ENCODE data around the gene FLG. TPM values are rescaled to one million over a fixed set of nuclear protein-coding genes. Genes with fewer than 3 reads are reported as not detected.

Gene FLG
- polyA plus RNA-seq (ENCODE audit: low read depth in 6 of 6) = not detected

DNA sequence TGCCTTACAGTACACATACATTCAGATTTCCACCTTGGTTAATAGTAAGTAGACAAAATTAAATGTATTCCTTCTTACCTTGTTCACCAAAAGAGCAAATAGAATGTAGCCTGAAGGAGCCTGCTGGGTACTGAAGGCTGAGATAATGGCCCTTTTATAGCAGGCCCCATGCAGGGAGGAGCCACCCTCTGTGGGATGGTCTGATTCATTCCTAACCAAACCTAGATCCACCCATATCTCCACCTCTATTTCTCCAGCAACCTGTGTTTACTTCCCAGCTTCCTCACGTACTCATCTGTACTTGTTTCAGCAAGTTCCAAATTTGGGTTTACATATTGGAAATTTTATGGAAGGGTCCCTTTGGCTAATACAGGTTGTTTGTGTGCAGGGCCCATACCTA lies at the start of gene FLG:
TSS of gene FLG (minus strand) at position 129 of the 400 bp plus-strand sequence. CDS start 9,783 bp downstream, outside the sequence.
- no peak for ATAC-seq (ENCODE audit: low read depth in 2 of 2)
- no peak within 1 kb of the TSS for H3K27ac Mint-ChIP-seq
- no peaks in the 10 kb centered on the region for H3K36me3 Mint-ChIP-seq

DNA sequence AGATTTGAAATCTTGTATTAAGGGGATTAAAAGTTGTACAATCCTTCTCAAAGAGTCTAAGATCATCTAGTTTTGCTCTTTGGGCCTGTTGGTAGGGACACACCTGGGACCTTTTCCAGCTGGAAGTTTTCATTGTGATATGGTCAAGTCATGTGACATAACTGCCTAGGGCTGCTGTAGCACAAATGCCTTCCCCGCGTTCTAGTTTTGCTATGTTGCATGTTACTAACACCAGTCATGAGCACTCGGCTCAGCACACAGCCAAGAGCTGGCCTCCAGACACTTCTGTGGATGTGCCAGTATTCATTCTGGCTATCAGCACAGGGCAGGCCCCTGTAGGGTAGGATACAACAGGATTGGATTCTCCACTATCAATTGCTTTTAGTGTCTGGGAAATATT lies 49.4 kb upstream of the FLG start:
- H3K27me3 Mint-ChIP-seq = peaks cover 8 to 12% (median 11%) of the 10 kb centered on the region in 3 donors
- peaks cover 0 to 9% (median 5%) of the 10 kb centered on the region in 7 donors for H3K9me3 Mint-ChIP-seq
- DNase-seq (no peak), ATAC-seq (ENCODE audit: low read depth in 2 of 2) (no peak)
- no peak overlapping the region for H3K4me3 Mint-ChIP-seq
- H3K36me3 Mint-ChIP-seq = no peaks in the 10 kb centered on the region
- no peak overlapping the region for H3K27ac Mint-ChIP-seq
- H3K4me1 Mint-ChIP-seq = no peaks in the 10 kb centered on the region

More for the DNA sequence above, at the start of gene FLG:
- no peak for DNase-seq
- H3K4me1 Mint-ChIP-seq = no peaks in the 10 kb centered on the region
- H3K4me3 Mint-ChIP-seq = no peak within 1 kb of the TSS
- H3K9me3 Mint-ChIP-seq = no peaks in the 10 kb centered on the region
- peaks cover 0 to 16% (median 13%) of the 10 kb centered on the region in 3 donors for H3K27me3 Mint-ChIP-seq

DNA sequence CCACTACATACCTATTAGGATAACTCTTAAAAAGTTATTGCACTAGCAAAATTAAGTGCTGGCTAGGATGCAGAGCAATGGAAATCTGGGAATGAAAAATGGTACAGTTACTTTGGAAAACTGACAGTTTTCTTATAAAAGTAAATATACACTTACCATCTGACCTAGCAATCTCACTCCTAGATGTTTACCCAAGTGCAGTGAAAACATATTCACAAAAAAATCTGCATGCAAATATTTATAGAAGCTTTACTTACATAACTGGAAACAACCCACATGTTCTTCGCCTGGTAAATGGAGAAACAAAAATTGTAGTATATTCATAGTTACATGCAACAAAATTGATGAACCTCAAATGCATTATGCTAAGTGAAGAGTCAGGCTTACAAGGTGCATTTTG lies 47.6 kb upstream of the FLG start:
- no peak for DNase-seq
- peaks cover 11 to 16% (median 12%) of the 10 kb centered on the region in 3 donors for H3K27me3 Mint-ChIP-seq
- H3K27ac Mint-ChIP-seq = no peak overlapping the region
- no peaks in the 10 kb centered on the region for H3K4me1 Mint-ChIP-seq
- no peaks in the 10 kb centered on the region for H3K36me3 Mint-ChIP-seq
- no peak for ATAC-seq (ENCODE audit: low read depth in 2 of 2)
- no peak overlapping the region for H3K4me3 Mint-ChIP-seq
- peaks cover 0 to 27% (median 9%) of the 10 kb centered on the region in 7 donors for H3K9me3 Mint-ChIP-seq

DNA sequence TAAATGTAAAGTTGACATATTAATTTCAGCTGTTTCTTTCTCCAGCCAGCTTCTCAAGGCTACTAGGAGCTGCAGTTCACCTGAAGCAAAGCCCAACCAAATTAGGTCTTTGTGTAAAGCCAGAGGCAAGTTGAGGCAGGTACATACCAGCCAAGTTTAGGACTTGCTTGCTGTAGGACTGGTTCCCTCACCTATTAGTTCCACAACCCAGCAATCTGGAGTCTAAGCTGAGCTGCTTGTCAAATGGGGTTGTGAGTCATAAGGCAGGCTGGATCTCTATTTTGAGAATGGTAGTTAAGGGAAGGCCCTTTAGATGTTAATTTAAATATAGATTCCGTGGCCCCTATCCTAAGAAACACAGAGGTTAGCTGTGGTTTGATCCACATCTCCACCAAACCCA lies 42.4 kb upstream of the FLG start:
- no peak for ATAC-seq (ENCODE audit: low read depth in 2 of 2)
- Mint-ChIP-seq H3K36me3 (no peaks in the 10 kb centered on the region), H3K27me3 (peaks cover 5 to 24% (median 20%) of the 10 kb centered on the region in 3 donors)

DNA sequence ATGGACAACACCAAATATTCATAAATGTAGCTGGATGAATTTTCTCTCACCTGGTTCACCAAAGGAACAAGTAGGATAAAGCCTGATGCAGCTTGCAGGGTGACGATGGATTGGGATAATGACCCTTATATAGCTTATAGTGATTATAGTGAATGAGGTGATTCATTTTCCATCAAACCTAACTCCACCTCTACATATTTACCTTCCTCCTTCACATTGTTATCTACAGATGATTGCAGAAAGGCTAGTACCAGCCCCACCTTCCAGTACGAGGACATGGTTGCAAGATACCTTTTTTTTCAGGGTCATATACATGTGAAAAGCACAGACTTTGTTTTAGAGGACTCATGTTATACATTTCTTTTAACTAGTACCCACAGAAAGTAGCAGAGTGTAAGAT lies 34.9 kb upstream of the FLG start, which contains the start of gene FLG2:
TSS of gene FLG2 (minus strand) at position 101 of the 400 bp plus-strand sequence. CDS start 1,122 bp downstream, outside the sequence.
- Mint-ChIP-seq H3K36me3 (no peaks in the 10 kb centered on the region), H3K4me3 (no peak within 1 kb of the TSS), H3K4me1 (no peaks in the 10 kb centered on the region), H3K27me3 (peaks cover 8 to 20% (median 9%) of the 10 kb centered on the region in 3 donors), H3K27ac (no peak within 1 kb of the TSS), H3K9me3 (peaks cover 0 to 7% (median 1%) of the 10 kb centered on the region in 7 donors)
- ATAC-seq (ENCODE audit: low read depth in 2 of 2) = no peak
- DNase-seq = no peak

More for the DNA sequence above, 42.4 kb upstream of the FLG start:
- DNase-seq = no peak
- Mint-ChIP-seq H3K9me3 (peaks cover 0 to 28% (median 9%) of the 10 kb centered on the region in 7 donors), H3K4me3 (no peak overlapping the region), H3K27ac (no peak overlapping the region), H3K4me1 (no peaks in the 10 kb centered on the region)

DNA sequence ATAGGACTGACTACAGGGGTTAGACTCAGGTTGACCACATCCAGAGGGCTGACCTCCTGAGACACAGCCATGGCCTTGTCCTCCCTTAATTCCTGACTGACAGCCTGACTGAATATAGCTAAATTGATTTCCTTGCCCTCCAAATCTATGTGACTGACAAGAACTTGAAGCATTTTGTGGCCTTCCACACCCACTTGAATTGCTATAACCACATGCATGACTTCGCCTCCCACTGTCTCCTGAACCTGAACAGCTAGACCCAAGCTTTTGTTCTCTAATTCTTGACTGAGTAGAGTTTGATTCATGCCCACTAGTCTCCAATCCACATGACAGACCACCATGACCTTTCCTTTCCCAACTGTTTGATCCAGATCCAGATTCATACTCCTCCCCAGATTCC lies 31.7 kb upstream of the FLG start:
- no peak overlapping the region for H3K4me3 Mint-ChIP-seq
- no peak for ATAC-seq (ENCODE audit: low read depth in 2 of 2)

DNA sequence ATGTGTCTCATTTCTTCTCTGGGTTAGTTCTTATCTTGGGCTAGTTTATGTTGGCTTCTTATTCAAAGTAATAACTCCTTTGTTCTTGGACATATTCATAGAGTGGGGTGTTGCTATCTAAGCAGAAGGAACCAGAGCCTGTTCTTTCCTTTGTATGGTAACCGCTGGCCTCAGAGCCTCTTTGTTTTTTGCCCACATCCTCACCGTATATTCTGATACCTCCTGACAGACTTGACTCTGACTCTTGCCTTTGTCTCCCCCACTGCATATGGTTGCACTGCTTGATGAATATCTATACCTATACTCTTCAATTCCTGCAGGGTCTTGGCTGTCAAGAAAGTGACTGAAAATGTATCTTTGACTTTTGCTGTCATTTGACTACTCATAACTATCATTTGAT lies 24.6 kb upstream of the FLG start:
- Mint-ChIP-seq H3K9me3 (peaks cover 0 to 7% (median 0%) of the 10 kb centered on the region in 7 donors), H3K4me3 (no peak overlapping the region), H3K27ac (no peak overlapping the region), H3K4me1 (no peaks in the 10 kb centered on the region), H3K36me3 (no peaks in the 10 kb centered on the region), H3K27me3 (peaks cover 0 to 18% (median 7%) of the 10 kb centered on the region in 3 donors)
- DNase-seq (no peak), ATAC-seq (ENCODE audit: low read depth in 2 of 2) (no peak)

More for the DNA sequence above, 31.7 kb upstream of the FLG start:
- Mint-ChIP-seq H3K27me3 (peaks cover 9 to 26% (median 24%) of the 10 kb centered on the region in 3 donors), H3K27ac (no peak overlapping the region), H3K36me3 (no peaks in the 10 kb centered on the region), H3K4me1 (no peaks in the 10 kb centered on the region), H3K9me3 (peaks cover 0 to 12% (median 2%) of the 10 kb centered on the region in 7 donors)
- DNase-seq = no peak

DNA sequence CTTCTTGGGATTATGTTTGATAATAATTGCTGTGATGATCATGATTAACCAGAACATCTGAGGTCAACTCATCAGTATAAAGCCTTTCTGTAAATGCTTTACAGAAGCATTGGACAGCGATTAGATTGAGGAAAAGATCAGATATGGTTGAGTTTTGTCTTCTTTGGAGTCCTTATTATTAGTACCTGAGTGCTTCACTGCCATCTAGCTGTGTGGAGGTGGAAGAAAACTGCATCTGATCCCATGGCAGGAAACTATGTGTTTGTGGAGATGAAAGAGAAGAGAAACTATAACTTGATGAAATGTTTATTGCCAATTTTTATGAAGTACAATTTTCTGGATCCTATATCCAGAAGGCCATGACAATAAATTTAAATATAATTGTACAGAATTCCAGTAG lies 23.4 kb upstream of the FLG start:
- DNase-seq (no peak), ATAC-seq (ENCODE audit: low read depth in 2 of 2) (no peak)
- no peaks in the 10 kb centered on the region for H3K36me3 Mint-ChIP-seq
- H3K27me3 Mint-ChIP-seq = peaks cover 0 to 19% (median 0%) of the 10 kb centered on the region in 3 donors
- H3K9me3 Mint-ChIP-seq = peaks cover 0 to 7% (median 0%) of the 10 kb centered on the region in 7 donors
- no peaks in the 10 kb centered on the region for H3K4me1 Mint-ChIP-seq
- no peak overlapping the region for H3K4me3 Mint-ChIP-seq
- H3K27ac Mint-ChIP-seq = no peak overlapping the region

DNA sequence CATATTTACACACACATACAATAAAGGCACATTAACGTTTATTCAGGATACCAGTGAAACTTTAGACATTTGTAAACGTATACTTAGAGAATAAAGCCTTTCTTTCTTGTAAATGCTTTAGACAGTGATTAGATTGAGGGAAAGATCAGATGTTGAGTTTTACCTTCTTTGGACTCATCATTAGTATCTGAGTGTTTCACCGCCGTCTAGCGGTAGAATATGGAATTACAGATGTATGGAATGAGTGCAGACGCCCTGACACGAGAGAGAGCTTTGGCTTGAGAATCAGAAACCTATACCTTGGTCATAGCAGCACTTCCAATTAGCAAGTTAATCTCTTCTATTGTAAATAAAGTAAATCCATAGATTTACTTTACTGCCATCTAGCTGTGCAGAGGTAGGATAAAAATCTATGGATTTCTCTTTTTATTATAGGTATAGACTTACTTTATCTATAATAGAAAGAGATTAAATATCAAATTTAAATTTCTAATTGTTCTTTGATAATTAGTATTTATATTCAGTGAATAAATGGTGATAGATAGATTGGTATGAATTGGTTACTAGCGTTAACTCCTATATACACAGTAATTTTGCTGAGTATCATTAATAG lies 22.2 kb upstream of the FLG start:
- no peak overlapping the region for H3K27ac Mint-ChIP-seq
- ATAC-seq (ENCODE audit: low read depth in 2 of 2) (peak; percentile 28 to 32), DNase-seq (peak; percentile 16)
- H3K9me3 Mint-ChIP-seq = no peaks in the 10 kb centered on the region
- H3K36me3 Mint-ChIP-seq = no peaks in the 10 kb centered on the region
- no peaks in the 10 kb centered on the region for H3K4me1 Mint-ChIP-seq
- H3K4me3 Mint-ChIP-seq = no peak overlapping the region
- H3K27me3 Mint-ChIP-seq = peaks cover 0 to 9% (median 0%) of the 10 kb centered on the region in 3 donors

DNA sequence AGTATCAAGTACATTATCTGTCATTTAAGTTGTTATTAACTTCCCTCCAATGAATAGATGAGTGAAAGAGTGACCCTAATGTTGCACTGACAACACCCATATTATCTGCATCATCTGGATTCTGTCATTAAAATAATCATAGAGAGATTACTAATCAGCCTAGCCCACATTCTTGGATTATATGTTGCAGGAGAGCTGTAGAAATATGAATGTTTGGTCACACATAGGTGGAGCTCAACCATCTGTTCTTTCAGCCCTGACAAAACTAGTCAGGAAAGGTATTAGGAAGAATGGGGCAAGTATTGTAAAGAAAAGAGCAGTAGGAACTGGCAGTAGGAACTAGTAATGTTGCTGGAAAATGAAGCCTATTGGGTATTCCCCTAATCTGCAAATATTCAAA lies 19.4 kb upstream of the FLG start:
- DNase-seq (no peak), ATAC-seq (ENCODE audit: low read depth in 2 of 2) (no peak)
- Mint-ChIP-seq H3K9me3 (peaks cover 0 to 1% (median 0%) of the 10 kb centered on the region in 7 donors), H3K4me1 (no peaks in the 10 kb centered on the region), H3K27ac (no peak overlapping the region), H3K4me3 (no peak overlapping the region), H3K27me3 (peaks cover 6 to 9% (median 8%) of the 10 kb centered on the region in 3 donors), H3K36me3 (no peaks in the 10 kb centered on the region)

DNA sequence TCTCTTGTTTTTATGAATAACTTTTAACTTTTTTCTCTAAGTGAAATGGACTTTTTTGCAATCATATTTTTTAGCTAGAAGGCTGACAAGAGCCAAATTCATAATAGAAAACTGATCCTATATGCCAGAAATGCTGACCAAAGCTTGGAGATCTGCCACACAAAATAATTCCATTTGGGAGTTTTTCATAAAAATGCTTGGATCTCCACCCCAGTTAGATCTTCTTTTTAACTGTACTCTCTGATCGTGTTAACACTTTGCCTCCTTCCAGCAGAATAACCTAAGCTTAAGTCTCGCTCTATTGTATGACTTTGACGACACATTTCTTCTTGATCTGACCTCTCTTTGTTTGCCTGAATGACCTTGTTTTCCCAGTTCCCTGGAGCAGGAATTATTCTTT lies 18.0 kb upstream of the FLG start:
- H3K36me3 Mint-ChIP-seq = no peaks in the 10 kb centered on the region
- H3K4me3 Mint-ChIP-seq = no peak overlapping the region
- no peak for ATAC-seq (ENCODE audit: low read depth in 2 of 2)
- no peak overlapping the region for H3K27ac Mint-ChIP-seq
- no peaks in the 10 kb centered on the region for H3K4me1 Mint-ChIP-seq
- peaks cover 0 to 1% (median 0%) of the 10 kb centered on the region in 7 donors for H3K9me3 Mint-ChIP-seq
- DNase-seq = no peak
- H3K27me3 Mint-ChIP-seq = peaks cover 7 to 9% (median 8%) of the 10 kb centered on the region in 3 donors

DNA sequence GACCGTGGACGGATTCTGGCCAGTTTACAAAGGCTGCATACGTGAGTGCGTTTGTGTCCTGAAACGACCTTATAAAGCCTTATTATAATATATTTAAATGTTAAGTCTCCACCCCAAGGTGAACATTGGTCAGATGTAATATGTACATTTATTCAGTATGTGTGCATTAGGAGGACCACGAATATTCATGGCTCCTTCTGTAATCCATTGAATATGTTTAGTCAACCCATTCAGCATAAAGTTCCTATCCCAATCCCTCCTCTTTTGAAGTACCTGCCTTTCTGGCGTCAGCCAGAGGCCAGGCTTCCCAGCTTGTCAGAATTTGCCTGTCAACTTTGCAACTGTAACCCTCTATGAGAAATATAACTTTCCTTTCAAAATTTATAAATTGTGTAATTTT lies 10.4 kb upstream of the FLG start:
- H3K4me1 Mint-ChIP-seq = no peaks in the 10 kb centered on the region
- no peak overlapping the region for H3K27ac Mint-ChIP-seq
- no peaks in the 10 kb centered on the region for H3K36me3 Mint-ChIP-seq

DNA sequence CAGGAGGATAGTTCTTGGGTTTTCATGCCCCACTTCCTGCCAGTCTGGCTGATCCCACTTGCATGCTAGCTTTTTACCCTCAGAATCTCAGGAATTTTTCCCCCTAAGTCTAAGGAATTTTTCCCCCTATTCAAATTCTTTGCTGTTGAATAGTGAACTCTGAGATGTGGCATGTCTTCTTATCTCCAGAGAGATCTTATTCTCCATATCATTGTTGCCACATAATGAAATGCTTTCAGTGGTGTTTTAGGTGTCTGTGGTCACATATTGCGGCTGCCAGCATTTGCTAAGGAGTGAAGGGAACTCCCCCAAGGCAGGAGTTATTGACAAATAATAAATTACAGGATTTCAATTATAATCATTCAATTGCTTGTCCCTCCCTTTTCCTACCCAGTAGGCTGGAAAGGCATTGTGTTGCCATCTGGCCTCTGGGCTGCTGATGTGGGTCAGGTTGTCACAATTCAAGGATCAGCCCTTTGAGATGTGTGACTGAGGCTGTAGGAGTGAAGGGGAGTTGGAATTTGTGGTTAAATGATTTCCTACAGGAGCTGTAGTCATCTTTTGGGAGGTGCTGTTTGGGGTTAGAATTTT lies 3.9 kb upstream of the FLG start:
- H3K36me3 Mint-ChIP-seq = no peaks in the 10 kb centered on the region
- H3K27me3 Mint-ChIP-seq = peaks cover 0 to 15% (median 12%) of the 10 kb centered on the region in 3 donors
- ATAC-seq (ENCODE audit: low read depth in 2 of 2) (no peak), DNase-seq (no peak)
- no peak overlapping the region for H3K4me3 Mint-ChIP-seq
- H3K9me3 Mint-ChIP-seq = no peaks in the 10 kb centered on the region
- H3K4me1 Mint-ChIP-seq = no peaks in the 10 kb centered on the region
- H3K27ac Mint-ChIP-seq = no peak overlapping the region

More for the DNA sequence above, 10.4 kb upstream of the FLG start:
- Mint-ChIP-seq H3K27me3 (peaks cover 4 to 22% (median 17%) of the 10 kb centered on the region in 3 donors), H3K4me3 (no peak overlapping the region), H3K9me3 (no peaks in the 10 kb centered on the region)
- DNase-seq = no peak
- no peak for ATAC-seq (ENCODE audit: low read depth in 2 of 2)

DNA sequence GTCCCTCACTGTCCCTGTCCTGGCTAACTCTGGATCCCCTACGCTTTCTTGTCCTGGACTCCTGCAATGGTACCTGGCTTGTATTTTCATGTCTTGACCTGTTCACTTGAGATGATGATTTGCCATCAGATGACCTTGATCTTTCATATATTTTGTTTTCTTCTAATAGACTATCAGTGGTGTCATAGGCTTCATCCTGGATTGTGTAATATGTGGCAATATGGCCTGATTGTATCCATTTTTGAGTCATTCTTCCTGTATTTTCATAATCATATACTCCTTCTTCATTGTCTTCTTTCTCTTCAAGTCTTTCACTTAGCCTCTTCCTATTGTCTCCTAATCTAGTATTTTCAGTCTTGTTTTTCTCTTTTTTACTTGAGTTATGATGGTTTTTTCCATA lies 11.1 kb downstream of the FLG start:
- DNase-seq (no peak), ATAC-seq (ENCODE audit: low read depth in 2 of 2) (no peak)
- Mint-ChIP-seq H3K27ac (no peak overlapping the region), H3K9me3 (peaks cover 0 to 22% (median 7%) of the 10 kb centered on the region in 7 donors), H3K4me3 (no peak overlapping the region), H3K4me1 (no peaks in the 10 kb centered on the region), H3K36me3 (no peaks in the 10 kb centered on the region), H3K27me3 (peaks cover 0 to 8% (median 4%) of the 10 kb centered on the region in 3 donors)
